IPS-15b (cell line): ENCODE results near the gene NME8.
"Not testable (repeated sequence)": the region's sequence is repeated elsewhere in the genome, so short reads cannot be mapped to it uniquely, and the experiment has no call there.

Source experiments
- H3K27me3 ChIP-seq: one replicate; pipeline ENCODE4 v1.6.1; 2013; ENCODE audit warnings: low read length; ENCODE audit not compliant: control insufficient read depth, insufficient read depth
- H3K36me3 ChIP-seq: one replicate; pipeline ENCODE4 v1.6.1; 2013; ENCODE audit warnings: low read length; ENCODE audit not compliant: control insufficient read depth, insufficient read depth
- H3K4me1 ChIP-seq: one replicate; pipeline ENCODE4 v1.6.1; 2013; ENCODE audit warnings: mild to moderate bottlenecking, low read length; ENCODE audit not compliant: control insufficient read depth, insufficient read depth
- H3K4me3 ChIP-seq: one replicate; pipeline ENCODE4 v1.5.1; 2013; ENCODE audit warnings: low read depth, low read length
- H3K9ac ChIP-seq: one replicate; pipeline ENCODE4 v1.6.1; 2013; ENCODE audit warnings: low read depth, mild to moderate bottlenecking, low read length
- H3K9me3 ChIP-seq: one replicate; pipeline ENCODE4 v1.6.1; 2013; ENCODE audit warnings: mild to moderate bottlenecking, low read length; ENCODE audit not compliant: control insufficient read depth, insufficient read depth

Gene NME8, protein sequence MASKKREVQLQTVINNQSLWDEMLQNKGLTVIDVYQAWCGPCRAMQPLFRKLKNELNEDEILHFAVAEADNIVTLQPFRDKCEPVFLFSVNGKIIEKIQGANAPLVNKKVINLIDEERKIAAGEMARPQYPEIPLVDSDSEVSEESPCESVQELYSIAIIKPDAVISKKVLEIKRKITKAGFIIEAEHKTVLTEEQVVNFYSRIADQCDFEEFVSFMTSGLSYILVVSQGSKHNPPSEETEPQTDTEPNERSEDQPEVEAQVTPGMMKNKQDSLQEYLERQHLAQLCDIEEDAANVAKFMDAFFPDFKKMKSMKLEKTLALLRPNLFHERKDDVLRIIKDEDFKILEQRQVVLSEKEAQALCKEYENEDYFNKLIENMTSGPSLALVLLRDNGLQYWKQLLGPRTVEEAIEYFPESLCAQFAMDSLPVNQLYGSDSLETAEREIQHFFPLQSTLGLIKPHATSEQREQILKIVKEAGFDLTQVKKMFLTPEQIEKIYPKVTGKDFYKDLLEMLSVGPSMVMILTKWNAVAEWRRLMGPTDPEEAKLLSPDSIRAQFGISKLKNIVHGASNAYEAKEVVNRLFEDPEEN

DNA sequence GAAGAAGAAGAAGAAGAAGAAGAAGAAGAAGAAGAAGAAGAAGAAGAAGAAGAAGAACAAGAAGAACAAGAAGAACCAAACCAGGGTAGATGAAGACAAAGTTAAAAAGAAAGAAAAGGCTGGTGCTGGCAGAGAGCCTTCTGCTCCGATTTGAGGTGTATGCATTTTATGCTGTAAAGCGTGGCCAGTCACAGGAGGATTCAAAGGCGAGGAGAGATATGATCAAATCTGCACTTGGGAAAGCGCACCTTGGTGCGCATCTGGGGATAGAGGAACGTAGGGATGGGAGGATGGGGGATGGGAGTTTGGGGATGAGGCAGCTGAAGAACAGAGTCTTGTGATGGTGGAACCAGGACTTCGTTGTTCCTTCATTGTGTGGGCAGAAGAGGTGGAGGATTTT, at the start of gene NME8:
NME8 (plus strand) TSS at position 301 of the 400 bp plus-strand sequence. CDS start 1,670 bp downstream, outside the sequence.
- no peaks in the 10 kb centered on the region for H3K27me3 ChIP-seq
- no peaks in the 10 kb centered on the region for H3K36me3 ChIP-seq
- H3K9ac ChIP-seq = no peak within 1 kb of the TSS
- no peak within 1 kb of the TSS for H3K4me3 ChIP-seq
- no peaks in the 10 kb centered on the region for H3K9me3 ChIP-seq
- H3K4me1 ChIP-seq = no peaks in the 10 kb centered on the region

DNA sequence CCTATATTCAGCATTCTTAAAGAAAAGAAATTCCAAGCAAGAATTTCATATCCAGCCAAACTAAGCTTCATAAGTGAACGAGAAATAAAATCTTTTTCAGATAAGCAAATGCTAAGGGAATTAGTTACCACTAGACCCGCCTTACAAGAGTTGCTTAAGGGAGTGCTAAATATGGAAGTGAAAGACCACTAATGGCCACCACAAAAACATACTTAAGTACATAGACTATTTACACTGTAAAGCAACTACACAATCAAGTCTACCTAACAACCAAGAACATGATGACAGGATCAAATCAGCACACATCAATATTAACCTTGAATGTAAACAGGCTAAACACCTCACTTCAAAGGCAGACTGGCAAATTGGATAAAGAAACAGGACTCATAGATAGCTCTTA, 42.2 kb upstream of the NME8 start:
- H3K27me3 ChIP-seq = no peaks in the 10 kb centered on the region
- H3K4me1 ChIP-seq = no peaks in the 10 kb centered on the region
- H3K9me3 ChIP-seq = no peaks in the 10 kb centered on the region
- H3K9ac ChIP-seq = no peak overlapping the region
- H3K36me3 ChIP-seq = no peaks in the 10 kb centered on the region
- no peak overlapping the region for H3K4me3 ChIP-seq

DNA sequence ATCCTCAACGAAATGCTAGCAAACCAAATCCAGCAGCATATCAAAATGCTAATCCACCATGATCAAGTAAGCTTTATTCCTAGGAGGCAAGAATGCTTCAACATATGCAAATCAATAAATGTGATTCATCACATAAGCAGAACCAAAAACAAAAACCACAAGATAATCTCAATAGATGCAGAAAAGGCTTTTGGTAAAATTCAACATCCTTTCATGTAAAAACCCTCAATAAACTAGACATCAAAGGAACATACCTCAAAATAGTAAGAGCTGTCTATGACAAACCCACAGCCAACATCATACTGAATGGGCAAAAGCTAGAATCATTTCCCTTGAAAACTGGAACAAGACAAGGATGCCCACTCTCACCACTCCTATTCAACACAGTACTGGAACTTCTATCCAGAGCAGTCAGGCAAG, 36.2 kb upstream of the NME8 start:
- H3K36me3 ChIP-seq, H3K9ac ChIP-seq, H3K27me3 ChIP-seq, H3K4me1 ChIP-seq, H3K9me3 ChIP-seq, H3K4me3 ChIP-seq: not testable (repeated sequence)

DNA sequence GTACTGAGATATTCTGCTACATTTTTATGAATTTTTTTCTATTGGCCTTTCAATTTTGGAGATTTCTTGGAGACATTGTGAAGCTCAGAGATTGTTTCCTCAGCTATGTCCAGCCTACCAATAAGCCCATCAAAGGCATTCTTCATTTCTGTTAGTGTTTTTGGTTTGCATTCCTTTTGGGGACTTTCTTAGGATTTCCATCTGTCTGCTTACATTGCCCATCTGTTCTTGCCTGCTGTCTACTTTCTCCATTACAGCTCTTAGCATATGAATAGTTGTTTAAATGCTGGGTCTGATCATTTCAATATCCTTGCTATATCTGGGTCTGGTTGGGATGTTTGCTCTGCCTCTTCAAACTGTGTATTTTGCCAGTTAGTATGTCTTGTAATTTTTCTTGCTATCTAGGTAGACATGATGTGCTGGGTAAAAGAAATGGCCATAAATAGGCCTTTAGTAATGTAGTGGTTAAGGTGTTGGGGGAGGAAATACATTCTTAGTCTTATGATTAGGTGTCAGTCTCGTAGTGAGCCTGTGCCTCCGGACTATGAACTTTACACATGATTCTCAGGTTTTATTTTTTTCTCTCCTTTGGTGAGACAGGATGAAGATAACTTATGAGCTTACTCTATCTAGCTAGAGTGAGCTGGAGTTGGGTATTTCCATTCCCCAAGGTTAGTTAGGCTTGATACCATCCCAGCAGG, 32.6 kb upstream of the NME8 start:
- no peaks in the 10 kb centered on the region for H3K36me3 ChIP-seq
- no peak overlapping the region for H3K9ac ChIP-seq
- H3K27me3 ChIP-seq = no peaks in the 10 kb centered on the region
- no peak overlapping the region for H3K4me3 ChIP-seq
- H3K4me1 ChIP-seq = no peaks in the 10 kb centered on the region
- no peaks in the 10 kb centered on the region for H3K9me3 ChIP-seq

DNA sequence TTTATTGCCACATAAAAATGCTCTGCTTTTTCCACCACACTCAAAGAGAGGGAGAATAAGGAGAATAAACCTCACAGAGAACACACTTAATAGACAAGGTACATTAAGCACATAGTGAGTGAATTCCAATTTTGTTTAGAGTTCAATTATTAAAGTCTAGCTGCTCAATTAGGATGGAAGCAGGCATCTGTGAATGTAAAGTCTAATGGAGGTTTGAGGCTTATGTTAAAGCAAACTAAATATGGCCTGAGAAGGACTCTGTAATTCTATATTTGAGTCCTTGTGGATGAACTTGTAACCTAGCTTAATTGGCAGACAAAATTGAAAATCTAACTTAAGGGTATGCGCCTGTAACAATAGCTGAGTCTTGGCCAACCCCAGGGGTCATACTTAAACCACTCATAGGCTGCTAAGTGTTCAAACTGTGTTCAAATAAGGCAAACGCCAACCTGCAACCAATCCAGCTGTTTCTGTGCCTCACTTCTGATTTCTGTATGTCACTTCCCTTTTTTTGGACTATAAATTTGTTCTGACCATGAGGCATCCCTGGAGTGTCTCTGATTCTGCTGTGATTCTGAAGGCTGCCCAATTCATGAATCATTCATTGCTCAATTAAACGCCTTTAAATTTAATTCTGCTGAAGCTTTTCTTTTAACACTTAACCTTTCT, 31.3 kb upstream of the NME8 start:
- Histone ChIP-seq H3K9me3 (no peaks in the 10 kb centered on the region), H3K36me3 (no peaks in the 10 kb centered on the region), H3K9ac (no peak overlapping the region), H3K4me1 (no peaks in the 10 kb centered on the region), H3K4me3 (no peak overlapping the region), H3K27me3 (no peaks in the 10 kb centered on the region)

DNA sequence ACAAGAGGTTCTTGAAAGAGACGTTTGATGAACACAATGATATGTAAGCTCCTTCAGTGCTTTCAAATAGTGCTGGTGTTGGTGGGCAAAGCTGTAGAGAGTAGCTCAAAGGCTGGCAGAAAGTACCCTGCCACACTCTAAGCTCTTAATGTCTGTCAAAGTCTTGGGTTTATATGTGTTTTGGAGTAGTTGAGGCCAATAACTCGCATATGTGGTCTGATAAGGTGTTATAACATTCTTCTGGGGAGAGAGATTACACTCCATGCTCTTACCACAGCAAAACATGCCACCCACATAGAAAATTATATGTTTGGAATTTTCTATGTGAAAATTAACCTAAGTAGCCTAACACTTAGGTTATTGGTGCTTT, 30.8 kb upstream of the NME8 start:
- no peak overlapping the region for H3K9ac ChIP-seq
- no peaks in the 10 kb centered on the region for H3K4me1 ChIP-seq
- H3K36me3 ChIP-seq = no peaks in the 10 kb centered on the region
- H3K4me3 ChIP-seq = no peak overlapping the region
- no peaks in the 10 kb centered on the region for H3K27me3 ChIP-seq
- H3K9me3 ChIP-seq = no peaks in the 10 kb centered on the region

DNA sequence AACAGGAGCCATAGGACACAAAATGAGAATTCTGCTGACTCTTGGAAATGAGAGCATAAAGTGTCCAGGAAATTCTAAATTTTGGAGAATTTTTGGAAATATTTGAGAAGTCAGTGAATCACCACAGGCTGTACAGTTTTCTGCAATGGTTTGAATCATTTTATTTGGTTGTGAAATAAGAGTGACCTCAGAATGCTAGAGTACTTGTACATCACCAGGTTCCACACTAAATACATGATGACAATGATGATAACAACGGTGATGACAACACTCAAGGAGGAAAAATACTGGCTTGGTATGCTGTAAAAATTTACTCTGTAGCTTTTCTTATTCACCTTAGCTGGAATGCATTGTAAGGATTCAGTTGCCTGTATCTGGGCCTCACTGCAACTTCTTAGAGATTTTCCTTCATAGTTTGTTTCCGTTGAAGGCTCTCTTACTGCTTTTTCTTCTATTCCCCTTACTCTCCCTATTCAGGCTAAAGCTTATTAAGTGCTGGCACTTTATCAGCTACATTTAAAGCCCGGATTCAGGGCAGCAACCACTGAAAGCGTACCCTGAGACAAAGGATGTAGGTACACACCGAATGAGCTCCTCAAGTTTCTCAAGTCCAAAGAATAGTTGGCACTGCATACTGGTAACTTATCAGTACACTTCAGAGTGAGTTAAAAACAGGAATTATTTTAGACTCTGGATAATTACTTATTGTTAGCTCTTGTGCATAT, 30.2 kb upstream of the NME8 start:
- Histone ChIP-seq H3K4me3 (no peak overlapping the region), H3K9me3 (no peaks in the 10 kb centered on the region), H3K36me3 (no peaks in the 10 kb centered on the region), H3K4me1 (no peaks in the 10 kb centered on the region), H3K9ac (no peak overlapping the region), H3K27me3 (no peaks in the 10 kb centered on the region)

DNA sequence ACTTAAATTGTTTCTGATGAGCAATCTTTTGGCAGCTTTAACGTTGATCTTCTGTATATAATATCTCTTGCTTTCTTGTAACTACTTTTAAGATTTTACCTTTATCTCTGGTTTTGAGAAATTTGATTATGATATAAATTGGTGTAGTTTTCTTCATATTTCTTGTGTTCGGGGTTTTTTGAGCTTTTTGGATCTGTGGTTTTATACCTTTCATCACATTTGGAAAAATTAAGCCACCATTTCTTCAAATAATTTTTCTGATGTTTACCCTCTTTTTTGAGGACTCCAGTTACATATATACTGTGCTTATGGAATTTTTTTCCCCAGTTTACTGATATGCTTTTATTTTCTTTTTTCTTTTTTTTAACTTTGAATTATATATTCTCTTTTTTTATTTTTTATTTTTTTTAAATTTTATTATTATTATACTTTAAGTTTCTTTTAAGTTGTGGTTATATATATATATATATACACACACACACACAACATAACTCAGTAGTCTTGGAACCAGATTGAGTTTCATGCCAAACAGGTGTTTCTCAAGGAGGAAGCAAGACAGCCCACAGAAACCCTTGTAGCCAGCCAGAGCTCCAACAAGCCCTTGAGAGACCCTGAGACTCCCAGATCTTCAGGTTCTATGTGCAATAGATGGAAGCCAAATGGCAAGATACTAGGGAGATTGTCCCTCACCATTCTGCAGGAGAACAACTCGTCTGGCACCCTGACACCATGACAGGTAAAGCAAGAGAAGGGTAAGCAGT, 27.5 kb upstream of the NME8 start:
- no peaks in the 10 kb centered on the region for H3K9me3 ChIP-seq
- H3K9ac ChIP-seq = no peak overlapping the region
- H3K4me3 ChIP-seq = no peak overlapping the region
- H3K4me1 ChIP-seq = no peaks in the 10 kb centered on the region
- no peaks in the 10 kb centered on the region for H3K27me3 ChIP-seq
- H3K36me3 ChIP-seq = no peaks in the 10 kb centered on the region

DNA sequence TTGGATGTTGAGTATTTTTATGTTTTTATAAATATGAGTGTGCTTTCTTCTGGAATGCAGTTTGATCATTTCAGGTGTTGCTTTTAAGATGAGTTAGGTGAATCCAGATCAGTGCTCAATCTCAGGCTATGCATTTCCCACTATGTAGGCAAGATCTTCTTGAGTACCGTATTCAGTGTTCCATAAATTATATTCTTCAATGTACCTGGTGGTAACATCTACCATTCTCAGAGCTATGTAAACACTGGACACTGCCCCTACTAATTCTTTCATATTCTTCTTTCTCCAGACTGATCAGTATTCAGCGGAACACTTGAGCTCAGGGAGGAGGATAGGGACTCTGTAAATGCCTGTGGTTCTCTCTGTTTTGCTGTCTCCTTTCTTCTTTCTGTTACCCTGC, 25.5 kb upstream of the NME8 start:
- Histone ChIP-seq H3K9me3 (no peaks in the 10 kb centered on the region), H3K36me3 (no peaks in the 10 kb centered on the region), H3K9ac (no peak overlapping the region), H3K4me1 (no peaks in the 10 kb centered on the region), H3K27me3 (no peaks in the 10 kb centered on the region), H3K4me3 (no peak overlapping the region)

DNA sequence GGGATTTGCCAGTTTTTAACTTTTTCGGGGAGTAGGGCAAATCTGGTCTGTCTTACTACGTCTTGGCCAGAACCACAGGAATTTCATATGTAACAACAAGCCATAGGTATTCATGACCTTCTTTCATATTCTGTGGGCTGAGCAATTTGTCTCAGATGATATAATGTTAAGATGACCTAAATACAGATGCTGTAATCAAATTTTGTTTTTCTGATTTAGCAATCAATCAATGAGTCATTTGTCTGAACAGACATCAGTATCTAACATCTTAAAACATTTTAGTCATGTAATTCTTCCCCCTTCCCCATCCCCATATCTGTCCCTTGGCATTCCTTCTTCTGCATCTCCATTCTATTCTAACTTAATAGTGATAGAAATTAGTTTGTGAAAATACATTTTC, 24.8 kb upstream of the NME8 start:
- Histone ChIP-seq H3K36me3 (no peaks in the 10 kb centered on the region), H3K27me3 (no peaks in the 10 kb centered on the region), H3K9ac (no peak overlapping the region), H3K9me3 (no peaks in the 10 kb centered on the region), H3K4me1 (no peaks in the 10 kb centered on the region), H3K4me3 (no peak overlapping the region)

DNA sequence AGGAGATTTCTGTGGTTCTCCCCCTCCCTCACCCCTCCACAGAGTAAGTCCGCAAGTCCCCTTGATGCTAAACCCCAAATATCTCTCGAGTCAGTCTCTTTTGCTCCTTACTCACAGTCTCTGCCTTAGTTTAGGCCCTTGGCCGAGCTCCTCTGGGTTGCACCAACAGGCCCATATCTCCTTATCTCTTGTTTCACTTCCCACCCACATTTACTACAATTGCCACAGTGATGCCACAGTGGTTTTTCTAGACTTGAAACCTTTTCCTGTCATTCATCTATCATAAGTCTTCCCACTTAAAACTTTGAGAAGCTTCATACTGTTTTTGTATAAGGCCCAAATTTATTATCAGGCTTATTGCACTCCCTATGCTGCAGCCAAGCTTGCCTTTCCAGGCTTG, 23.4 kb upstream of the NME8 start:
- Histone ChIP-seq H3K27me3 (no peaks in the 10 kb centered on the region), H3K4me1 (no peaks in the 10 kb centered on the region), H3K36me3 (no peaks in the 10 kb centered on the region), H3K9me3 (no peaks in the 10 kb centered on the region), H3K9ac (no peak overlapping the region), H3K4me3 (no peak overlapping the region)
